ENCODE measurements around the gene PPM1A.

The PPM1A gene

DNA sequence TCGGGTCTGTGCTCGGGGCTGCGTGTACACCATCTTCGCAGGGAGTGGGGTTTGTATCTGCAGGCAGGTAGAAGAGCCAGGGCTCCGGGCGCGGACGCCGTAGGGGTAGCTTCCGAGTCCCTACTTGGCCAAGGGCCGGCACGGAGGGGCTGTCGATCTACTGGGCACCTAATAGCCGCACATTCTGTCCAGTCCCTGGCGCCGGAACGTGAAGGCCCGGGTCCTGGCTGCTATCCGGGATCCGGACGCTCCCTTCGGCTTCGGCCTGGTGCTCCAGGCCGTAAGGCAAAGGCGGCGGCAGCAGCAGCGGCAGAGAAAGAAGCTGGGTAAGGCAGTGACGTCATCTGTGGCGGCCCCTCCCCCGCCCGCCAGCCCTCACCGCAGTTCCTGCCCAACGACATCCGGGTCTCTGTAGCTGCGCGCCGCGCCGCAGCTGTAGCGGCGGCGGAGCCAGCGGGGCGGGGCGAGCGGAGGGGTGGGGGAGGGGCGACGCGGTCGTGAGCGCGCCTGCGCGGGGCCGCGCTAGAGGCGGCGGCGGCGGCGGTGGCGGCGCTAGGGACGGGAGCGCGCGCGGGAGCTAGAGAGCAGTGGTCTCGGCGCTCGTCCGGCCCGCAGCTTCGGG, at the start of gene PPM1A:
PPM1A (plus strand) TSS at position 525 of the 622 bp plus-strand sequence. CDS start 33,483 bp downstream, outside the sequence.
- peak; percentile 83 for ATAC-seq

DNA sequence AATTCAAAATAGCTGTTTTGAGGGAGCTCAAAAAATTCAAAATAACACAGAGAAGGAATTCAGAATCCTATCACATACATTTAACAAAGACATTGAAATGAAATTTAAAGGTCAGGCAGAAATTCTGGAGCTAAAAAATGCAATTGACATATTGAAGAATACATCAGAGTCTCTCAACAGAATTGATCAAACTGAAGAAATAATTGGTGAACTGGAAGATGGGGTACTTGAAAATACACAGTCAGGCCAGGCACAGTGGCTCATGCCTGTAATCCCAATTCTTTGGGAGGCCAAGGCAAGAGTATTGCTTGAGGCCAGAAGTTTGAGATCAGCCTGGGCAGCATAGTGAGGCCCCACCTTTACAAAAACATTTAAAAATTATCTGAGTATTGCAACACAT, 49.7 kb upstream of the PPM1A start:
- ATAC-seq = no peak
- TF ChIP-seq PPARA (CRISPR knock-in tag; IDR thresholded peaks at IDR 0.05; ENCODE audit: borderline replicate concordance) (no peak), ZFP30 (CRISPR knock-in tag; IDR thresholded peaks at IDR 0.05) (peak; percentile 83), GLIS3 (CRISPR knock-in tag; IDR thresholded peaks at IDR 0.05) (no peak)

More for the DNA sequence above, at the start of gene PPM1A:
- TF ChIP-seq, protein P1, sequence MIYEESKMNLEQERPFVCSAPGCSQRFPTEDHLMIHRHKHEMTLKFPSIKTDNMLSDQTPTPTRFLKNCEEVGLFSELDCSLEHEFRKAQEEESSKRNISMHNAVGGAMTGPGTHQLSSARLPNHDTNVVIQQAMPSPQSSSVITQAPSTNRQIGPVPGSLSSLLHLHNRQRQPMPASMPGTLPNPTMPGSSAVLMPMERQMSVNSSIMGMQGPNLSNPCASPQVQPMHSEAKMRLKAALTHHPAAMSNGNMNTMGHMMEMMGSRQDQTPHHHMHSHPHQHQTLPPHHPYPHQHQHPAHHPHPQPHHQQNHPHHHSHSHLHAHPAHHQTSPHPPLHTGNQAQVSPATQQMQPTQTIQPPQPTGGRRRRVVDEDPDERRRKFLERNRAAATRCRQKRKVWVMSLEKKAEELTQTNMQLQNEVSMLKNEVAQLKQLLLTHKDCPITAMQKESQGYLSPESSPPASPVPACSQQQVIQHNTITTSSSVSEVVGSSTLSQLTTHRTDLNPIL (CRISPR knock-in tag; IDR thresholded peaks at IDR 0.05; ENCODE audit: low read depth) = peak; percentile 72; the same call in 1 of the 2 replicates
- TF ChIP-seq ZNF565 (CRISPR knock-in tag; conservative IDR thresholded peaks at IDR 0.05; ENCODE audit: low read depth) (0 out of 2 replicates have a peak, but pooled peaks have one; percentile 12), ZFP30 (CRISPR knock-in tag; IDR thresholded peaks at IDR 0.05) (peak; percentile 16; the same call in 1 of the 2 replicates), ISL1 (CRISPR knock-in tag; IDR thresholded peaks at IDR 0.05) (no peak), SNAI2 (CRISPR knock-in tag; IDR thresholded peaks at IDR 0.05) (0 out of 2 replicates have a peak, but pooled peaks have one; percentile 49), ZFP3 (CRISPR knock-in tag; IDR thresholded peaks at IDR 0.05) (0 out of 2 replicates have a peak, but pooled peaks have one; percentile 45), OSR1 (CRISPR knock-in tag; IDR thresholded peaks at IDR 0.05) (no peak), BACH2 (CRISPR knock-in tag; IDR thresholded peaks at IDR 0.05; ENCODE audit: borderline replicate concordance) (0 out of 2 replicates have a peak, but pooled peaks have one; percentile 76)
- TF ChIP-seq, protein P2, sequence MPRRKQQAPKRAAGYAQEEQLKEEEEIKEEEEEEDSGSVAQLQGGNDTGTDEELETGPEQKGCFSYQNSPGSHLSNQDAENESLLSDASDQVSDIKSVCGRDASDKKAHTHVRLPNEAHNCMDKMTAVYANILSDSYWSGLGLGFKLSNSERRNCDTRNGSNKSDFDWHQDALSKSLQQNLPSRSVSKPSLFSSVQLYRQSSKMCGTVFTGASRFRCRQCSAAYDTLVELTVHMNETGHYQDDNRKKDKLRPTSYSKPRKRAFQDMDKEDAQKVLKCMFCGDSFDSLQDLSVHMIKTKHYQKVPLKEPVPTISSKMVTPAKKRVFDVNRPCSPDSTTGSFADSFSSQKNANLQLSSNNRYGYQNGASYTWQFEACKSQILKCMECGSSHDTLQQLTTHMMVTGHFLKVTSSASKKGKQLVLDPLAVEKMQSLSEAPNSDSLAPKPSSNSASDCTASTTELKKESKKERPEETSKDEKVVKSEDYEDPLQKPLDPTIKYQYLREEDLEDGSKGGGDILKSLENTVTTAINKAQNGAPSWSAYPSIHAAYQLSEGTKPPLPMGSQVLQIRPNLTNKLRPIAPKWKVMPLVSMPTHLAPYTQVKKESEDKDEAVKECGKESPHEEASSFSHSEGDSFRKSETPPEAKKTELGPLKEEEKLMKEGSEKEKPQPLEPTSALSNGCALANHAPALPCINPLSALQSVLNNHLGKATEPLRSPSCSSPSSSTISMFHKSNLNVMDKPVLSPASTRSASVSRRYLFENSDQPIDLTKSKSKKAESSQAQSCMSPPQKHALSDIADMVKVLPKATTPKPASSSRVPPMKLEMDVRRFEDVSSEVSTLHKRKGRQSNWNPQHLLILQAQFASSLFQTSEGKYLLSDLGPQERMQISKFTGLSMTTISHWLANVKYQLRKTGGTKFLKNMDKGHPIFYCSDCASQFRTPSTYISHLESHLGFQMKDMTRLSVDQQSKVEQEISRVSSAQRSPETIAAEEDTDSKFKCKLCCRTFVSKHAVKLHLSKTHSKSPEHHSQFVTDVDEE (CRISPR knock-in tag; IDR thresholded peaks at IDR 0.05) = no peak; the same call in 1 of the 2 replicates
- TF ChIP-seq, protein P3, sequence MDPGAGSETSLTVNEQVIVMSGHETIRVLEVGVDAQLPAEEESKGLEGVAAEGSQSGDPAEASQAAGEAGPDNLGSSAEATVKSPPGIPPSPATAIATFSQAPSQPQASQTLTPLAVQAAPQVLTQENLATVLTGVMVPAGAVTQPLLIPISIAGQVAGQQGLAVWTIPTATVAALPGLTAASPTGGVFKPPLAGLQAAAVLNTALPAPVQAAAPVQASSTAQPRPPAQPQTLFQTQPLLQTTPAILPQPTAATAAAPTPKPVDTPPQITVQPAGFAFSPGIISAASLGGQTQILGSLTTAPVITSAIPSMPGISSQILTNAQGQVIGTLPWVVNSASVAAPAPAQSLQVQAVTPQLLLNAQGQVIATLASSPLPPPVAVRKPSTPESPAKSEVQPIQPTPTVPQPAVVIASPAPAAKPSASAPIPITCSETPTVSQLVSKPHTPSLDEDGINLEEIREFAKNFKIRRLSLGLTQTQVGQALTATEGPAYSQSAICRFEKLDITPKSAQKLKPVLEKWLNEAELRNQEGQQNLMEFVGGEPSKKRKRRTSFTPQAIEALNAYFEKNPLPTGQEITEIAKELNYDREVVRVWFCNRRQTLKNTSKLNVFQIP (CRISPR knock-in tag; IDR thresholded peaks at IDR 0.05; ENCODE audit: borderline replicate concordance, low read depth) = no peak

DNA sequence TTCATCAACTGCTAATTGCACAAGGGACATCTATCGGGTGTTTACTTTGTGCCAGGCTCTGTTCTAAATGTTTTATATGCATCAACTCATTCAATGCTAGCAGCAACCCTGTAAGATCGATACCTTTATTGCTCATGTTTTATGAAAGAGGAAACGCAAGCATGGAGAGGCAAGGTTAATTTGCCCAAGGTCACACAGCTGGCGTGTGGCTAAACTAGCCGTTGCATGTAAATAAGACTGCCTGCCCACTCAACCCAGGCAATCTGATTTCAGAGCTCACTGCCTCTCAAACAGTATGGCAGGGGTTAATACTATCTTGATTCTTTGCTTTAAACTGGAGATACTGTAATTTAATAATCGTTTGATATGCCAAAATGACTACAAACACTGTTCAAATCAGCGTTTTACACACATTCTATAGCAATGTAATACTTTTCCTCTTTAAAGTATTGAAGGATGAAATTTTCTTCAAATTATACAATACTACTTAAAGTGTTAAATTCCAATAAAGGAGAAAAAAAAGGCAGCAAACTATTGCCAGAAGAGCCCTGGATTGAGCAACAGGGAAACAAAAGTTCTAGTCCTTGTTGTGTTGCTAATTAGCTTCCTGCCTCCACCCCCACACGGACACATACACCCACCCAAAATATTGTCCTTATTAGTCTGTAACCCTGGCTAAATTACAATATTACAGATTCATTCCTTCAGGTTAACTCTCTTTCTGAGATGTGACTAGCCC, 44.7 kb upstream of the PPM1A start:
- ATAC-seq = no peak

More for the DNA sequence above, 44.7 kb upstream of the PPM1A start:
- TF ChIP-seq, protein P4, sequence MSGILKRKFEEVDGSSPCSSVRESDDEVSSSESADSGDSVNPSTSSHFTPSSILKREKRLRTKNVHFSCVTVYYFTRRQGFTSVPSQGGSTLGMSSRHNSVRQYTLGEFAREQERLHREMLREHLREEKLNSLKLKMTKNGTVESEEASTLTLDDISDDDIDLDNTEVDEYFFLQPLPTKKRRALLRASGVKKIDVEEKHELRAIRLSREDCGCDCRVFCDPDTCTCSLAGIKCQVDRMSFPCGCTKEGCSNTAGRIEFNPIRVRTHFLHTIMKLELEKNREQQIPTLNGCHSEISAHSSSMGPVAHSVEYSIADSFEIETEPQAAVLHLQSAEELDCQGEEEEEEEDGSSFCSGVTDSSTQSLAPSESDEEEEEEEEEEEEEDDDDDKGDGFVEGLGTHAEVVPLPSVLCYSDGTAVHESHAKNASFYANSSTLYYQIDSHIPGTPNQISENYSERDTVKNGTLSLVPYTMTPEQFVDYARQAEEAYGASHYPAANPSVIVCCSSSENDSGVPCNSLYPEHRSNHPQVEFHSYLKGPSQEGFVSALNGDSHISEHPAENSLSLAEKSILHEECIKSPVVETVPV (CRISPR knock-in tag; IDR thresholded peaks at IDR 0.05) = no peak
- no peak for TF ChIP-seq ISL1 (CRISPR knock-in tag; IDR thresholded peaks at IDR 0.05)
- TF ChIP-seq GLIS3 (CRISPR knock-in tag; IDR thresholded peaks at IDR 0.05) = no peak
- no peak for TF ChIP-seq ARNTL (CRISPR knock-in tag; IDR thresholded peaks at IDR 0.05; ENCODE audit: borderline replicate concordance, low read depth)
- no peak for TF ChIP-seq ZFP3 (CRISPR knock-in tag; IDR thresholded peaks at IDR 0.05)
- TF ChIP-seq CSDC2 (CRISPR knock-in tag; IDR thresholded peaks at IDR 0.05) = no peak
- no peak for TF ChIP-seq RARB (CRISPR knock-in tag; IDR thresholded peaks at IDR 0.05)
- TF ChIP-seq ZNF565 (CRISPR knock-in tag; conservative IDR thresholded peaks at IDR 0.05; ENCODE audit: low read depth) = no peak
- TF ChIP-seq, protein P1 (CRISPR knock-in tag; IDR thresholded peaks at IDR 0.05; ENCODE audit: low read depth) = no peak
- no peak for TF ChIP-seq ESRRG (CRISPR knock-in tag; IDR thresholded peaks at IDR 0.05)
- TF ChIP-seq BACH2 (CRISPR knock-in tag; IDR thresholded peaks at IDR 0.05; ENCODE audit: borderline replicate concordance) = no peak
- TF ChIP-seq ZC3H10 (CRISPR knock-in tag; IDR thresholded peaks at IDR 0.05) = no peak
- no peak for TF ChIP-seq ZFP30 (CRISPR knock-in tag; IDR thresholded peaks at IDR 0.05)
- no peak for TF ChIP-seq OSR1 (CRISPR knock-in tag; IDR thresholded peaks at IDR 0.05)
- TF ChIP-seq TCF4 (CRISPR knock-in tag; IDR thresholded peaks at IDR 0.05; ENCODE audit: borderline replicate concordance) = no peak
- TF ChIP-seq TOX (CRISPR knock-in tag; IDR thresholded peaks at IDR 0.05; ENCODE audit: borderline replicate concordance) = no peak
- TF ChIP-seq, protein P3 (CRISPR knock-in tag; IDR thresholded peaks at IDR 0.05; ENCODE audit: borderline replicate concordance, low read depth) = no peak
- no peak for TF ChIP-seq ZNF70 (CRISPR knock-in tag; IDR thresholded peaks at IDR 0.05)
- TF ChIP-seq ZNF8 (CRISPR knock-in tag; IDR thresholded peaks at IDR 0.05) = no peak

Measured in SK-N-SH treated with all-trans-retinoic acid at 6 μM for 48 hours (cell line).